Activated naive CD4-positive, alpha-beta T cell treated with anti-CD3 and anti-CD28 coated beads for 36 hours (primary cell): Measurements from ENCODE around the gene ZNF470. TPM values are rescaled to one million over a fixed set of nuclear protein-coding genes. Genes with fewer than 3 reads are reported as not detected.

Source experiments
- CTCF ChIA-PET: fragments of 350-600 bp; sonication (Branson Sonifier 250); formaldehyde crosslinking; loops from one replicate; lab custom pipeline; 2021; ENCODE audit warnings: antibody characterized with exemption; lab: Charles Lee
- DNase-seq: peaks from one replicate; pipeline ENCODE4 v3.0.0-alpha.2; 2020
- H3K27ac Mint-ChIP-seq: one replicate; pipeline ENCODE4 v1.8.0; 2021; ENCODE audit warnings: mild to moderate bottlenecking, mixed read lengths
- H3K27me3 Mint-ChIP-seq: one replicate; pipeline ENCODE4 v1.8.0; 2021; ENCODE audit warnings: low read depth, mixed read lengths
- H3K36me3 Mint-ChIP-seq: one replicate; pipeline ENCODE4 v1.8.0; 2021; ENCODE audit warnings: low read depth, mixed read lengths
- H3K4me1 Mint-ChIP-seq: one replicate; pipeline ENCODE4 v1.8.0; 2021; ENCODE audit warnings: low read depth, mixed read lengths
- H3K4me3 Mint-ChIP-seq: one replicate; pipeline ENCODE4 v1.8.0; 2021; ENCODE audit warnings: mild to moderate bottlenecking, moderate library complexity, mixed read lengths
- H3K9me3 Mint-ChIP-seq: one replicate; pipeline ENCODE4 v1.8.0; 2021; ENCODE audit warnings: mixed read lengths
- intact Hi-C: fragments of 100-400 bp; cut with micrococcal nuclease; formaldehyde crosslinking; loops from one replicate; pipeline ENCODE4 v1.15.1; 2023
- total RNA-seq, 2 experiments: library from RNA; stranded (reverse); gene quantifications; one replicate each; pipeline ENCODE4 v1.2.3, GENCODE V29; 2021

The ZNF470 gene
- total RNA-seq, 2 experiments from 2014 or later = 0.99 to 1.5 TPM

GRCh38 chr19:56613639-56614038 lies 46.4 kb downstream of the ZNF470 start:
- H3K27ac Mint-ChIP-seq = no peak overlapping the region
- DNase-seq = no peak
- H3K36me3 Mint-ChIP-seq = peaks cover 94% of the 10 kb centered on the region
- no peaks in the 10 kb centered on the region for H3K4me1 Mint-ChIP-seq
- intact Hi-C loops = no loop called here
- peaks cover 81% of the 10 kb centered on the region for H3K9me3 Mint-ChIP-seq
- H3K4me3 Mint-ChIP-seq = no peak overlapping the region
- no peaks in the 10 kb centered on the region for H3K27me3 Mint-ChIP-seq
- CTCF ChIA-PET = interaction anchor here (0.7 kb wide), 1 partner anchor 10 kb away, joined by 4 read pairs; no protein-coding TSS in a partner anchor

- CTCF ChIA-PET = no interaction called here
- intact Hi-C loops = no loop called here
- H3K27me3 Mint-ChIP-seq = no peaks in the 10 kb centered on the region
- H3K4me1 Mint-ChIP-seq = no peaks in the 10 kb centered on the region
- H3K4me3 Mint-ChIP-seq = no peak overlapping the region
- H3K27ac Mint-ChIP-seq = no peak overlapping the region
- H3K9me3 Mint-ChIP-seq = peaks cover 83% of the 10 kb centered on the region
- no peak for DNase-seq
- peaks cover 87% of the 10 kb centered on the region for H3K36me3 Mint-ChIP-seq
These were observed 50.3 kb downstream of the ZNF470 start for GRCh38 chr19:56617531-56617930.

DNA sequence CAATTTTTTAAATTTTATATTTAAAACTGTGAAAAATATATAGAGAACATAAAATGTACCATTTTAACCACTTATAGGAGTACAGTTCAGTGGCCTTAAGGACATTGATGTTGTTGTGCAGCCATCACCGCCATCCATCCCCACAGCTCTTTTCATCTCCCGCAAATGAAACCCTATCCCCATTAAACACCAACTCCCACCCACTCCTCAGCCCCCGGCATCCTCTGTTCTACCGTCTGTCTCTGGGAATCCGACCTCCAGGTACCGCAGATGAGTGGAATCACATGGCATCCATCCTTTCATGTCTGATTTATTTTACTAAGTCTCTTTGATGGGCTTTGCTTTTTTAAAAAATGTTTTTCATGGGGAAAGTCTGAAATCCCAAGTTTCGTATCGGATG lies 51.9 kb downstream of the ZNF470 start:
- Mint-ChIP-seq H3K27me3 (no peaks in the 10 kb centered on the region), H3K27ac (no peak overlapping the region), H3K36me3 (peaks cover 86% of the 10 kb centered on the region), H3K4me3 (no peak overlapping the region), H3K4me1 (no peaks in the 10 kb centered on the region), H3K9me3 (peaks cover 76% of the 10 kb centered on the region)
- intact Hi-C loops = no loop called here
- CTCF ChIA-PET = no interaction called here
- DNase-seq = no peak

- no peak for DNase-seq
- intact Hi-C loops = no loop called here
- H3K4me1 Mint-ChIP-seq = no peaks in the 10 kb centered on the region
- no peak overlapping the region for H3K4me3 Mint-ChIP-seq
- H3K27ac Mint-ChIP-seq = no peak overlapping the region
- no peaks in the 10 kb centered on the region for H3K27me3 Mint-ChIP-seq
- CTCF ChIA-PET = no interaction called here
- H3K9me3 Mint-ChIP-seq = peaks cover 66% of the 10 kb centered on the region
- H3K36me3 Mint-ChIP-seq = peaks cover 69% of the 10 kb centered on the region
These were observed 55.1 kb downstream of the ZNF470 start for GRCh38 chr19:56622374-56622773.

GRCh38 chr19:56623006-56623405 lies 55.7 kb downstream of the ZNF470 start:
- no peaks in the 10 kb centered on the region for H3K27me3 Mint-ChIP-seq
- peaks cover 64% of the 10 kb centered on the region for H3K36me3 Mint-ChIP-seq
- peaks cover 60% of the 10 kb centered on the region for H3K9me3 Mint-ChIP-seq
- DNase-seq = no peak
- no peak overlapping the region for H3K27ac Mint-ChIP-seq
- CTCF ChIA-PET = no interaction called here
- no peaks in the 10 kb centered on the region for H3K4me1 Mint-ChIP-seq
- intact Hi-C loops = no loop called here
- no peak overlapping the region for H3K4me3 Mint-ChIP-seq

DNA sequence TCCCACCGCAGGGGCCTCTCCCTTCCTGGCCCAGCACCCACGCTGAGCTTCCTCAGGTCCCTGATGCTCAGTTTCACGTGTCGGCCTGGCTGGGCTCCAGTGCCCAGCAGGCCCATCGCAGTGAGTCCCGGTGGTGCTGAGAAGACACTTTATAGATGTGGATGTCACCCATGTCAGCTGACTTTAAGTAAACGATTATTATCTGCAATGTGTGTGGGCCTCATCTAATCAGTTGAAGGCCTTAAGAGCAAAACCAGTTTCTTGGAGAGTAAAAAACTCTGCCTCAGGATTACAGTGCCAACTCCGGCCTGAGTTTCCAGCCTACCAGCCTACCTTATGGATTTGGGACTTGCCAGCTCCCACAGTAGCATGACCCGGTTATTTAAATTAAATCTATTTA lies 58.4 kb downstream of the ZNF470 start:
- H3K9me3 Mint-ChIP-seq = peaks cover 61% of the 10 kb centered on the region
- peaks cover 60% of the 10 kb centered on the region for H3K36me3 Mint-ChIP-seq
- no peak overlapping the region for H3K27ac Mint-ChIP-seq
- no peaks in the 10 kb centered on the region for H3K27me3 Mint-ChIP-seq
- intact Hi-C loops = no loop called here
- H3K4me3 Mint-ChIP-seq = no peak overlapping the region
- no peak for DNase-seq
- no peaks in the 10 kb centered on the region for H3K4me1 Mint-ChIP-seq
- CTCF ChIA-PET = no interaction called here

GRCh38 chr19:56633021-56633420 lies 65.8 kb downstream of the ZNF470 start:
- no peaks in the 10 kb centered on the region for H3K27me3 Mint-ChIP-seq
- CTCF ChIA-PET = no interaction called here
- H3K4me3 Mint-ChIP-seq = no peak overlapping the region
- no peaks in the 10 kb centered on the region for H3K4me1 Mint-ChIP-seq
- H3K9me3 Mint-ChIP-seq = peaks cover 72% of the 10 kb centered on the region
- DNase-seq = no peak
- intact Hi-C loops = no loop called here
- no peak overlapping the region for H3K27ac Mint-ChIP-seq
- H3K36me3 Mint-ChIP-seq = peaks cover 25% of the 10 kb centered on the region

- Mint-ChIP-seq H3K36me3 (peaks cover 17% of the 10 kb centered on the region), H3K27me3 (peaks cover 3% of the 10 kb centered on the region), H3K4me1 (no peaks in the 10 kb centered on the region), H3K4me3 (no peak overlapping the region), H3K9me3 (peaks cover 52% of the 10 kb centered on the region), H3K27ac (no peak overlapping the region)
- CTCF ChIA-PET = no interaction called here
- DNase-seq = peak; percentile 74
- intact Hi-C loops = no loop called here
These were observed 70.8 kb downstream of the ZNF470 start for GRCh38 chr19:56637976-56638555.

Other genes with a start within 250 kb of the ZNF470 start
- 1 to 10 TPM; 1.1 to 2.2 TPM for gene ZNF582, start 173.9 kb upstream of the ZNF470 start, total RNA-seq
- 1 to 10 TPM in 1 of 2 experiments, under 1 TPM in 1; 0.55 to 1.2 TPM for gene ZNF583, start 163.1 kb upstream of the ZNF470 start, total RNA-seq
- under 1 TPM; 0.29 to 0.49 TPM for gene ZNF667, start 90.1 kb upstream of the ZNF470 start, total RNA-seq
- under 1 TPM; 0.29 to 0.49 TPM for gene ZNF471, start 59.6 kb upstream of the ZNF470 start, total RNA-seq
- 1 to 10 TPM; 2.4 to 3.2 TPM for gene ZFP28, start 28.5 kb upstream of the ZNF470 start, total RNA-seq
- 1 to 10 TPM; 2.5 to 3.0 TPM for gene ZNF71, start 27.8 kb downstream of the ZNF470 start, total RNA-seq
- gene SMIM17, start 75.7 kb downstream of the ZNF470 start, total RNA-seq = not detected
- gene ZNF835, start 104.3 kb downstream of the ZNF470 start, total RNA-seq = 1 to 10 TPM in 1 of 2 experiments, under 1 TPM in 1; 0.67 to 1.3 TPM